HepG2 (cell line): Measurements from ENCODE around the gene PARP15. TPM values are rescaled to one million over a fixed set of nuclear protein-coding genes. Genes with fewer than 3 reads are reported as not detected.

Experiments
- ATAC-seq: fragments of 200-7000 bp; cut with Tn5 transposase; 3 replicates; pipeline ENCODE4 v1.9.1; 2020; ENCODE audit warnings: mild to moderate bottlenecking, moderate library complexity
- BruUV-seq: library from RNA; stranded (reverse); fragments of 400-500 nt; replicated peaks from 2 replicates; lab custom pipeline; 2021; lab: Mats Ljungman, UMichigan
- CTCF ChIA-PET: fragments of 300-600 bp; formaldehyde crosslinking; extraction: SDS; loops from one replicate; lab custom pipeline; 2021; ENCODE audit warnings: low total read pairs, inconsistent platforms, low intra/inter-chr PET ratio; lab: Yijun Ruan, JAX
- POLR2A ChIA-PET: fragments of 350-600 bp; sonication (Branson Sonifier 250); formaldehyde crosslinking; loops from one replicate; lab custom pipeline; 2020; ENCODE audit warnings: antibody characterized with exemption, inconsistent platforms; lab: Yijun Ruan, JAX
- DNase-seq: peaks from one replicate; pipeline ENCODE4 v3.0.0-alpha.2; 2015; ENCODE audit warnings: low spot score
- FAIRE-seq: peaks from 3 replicates; lab custom pipeline; 2011; peaks lifted over from hg19 to GRCh38; lab: Jason Lieb, UNC
- H2AFZ ChIP-seq: one replicate; pipeline ENCODE4 v1.6.1; 2011; ENCODE audit warnings: low read length, inconsistent platforms
- H3K27ac ChIP-seq: fragments of 300-600 bp; 3 replicates; pipeline ENCODE4 v1.8.0; 2011; ENCODE audit warnings: mixed run types, mild to moderate bottlenecking, mixed read lengths, low read length, inconsistent platforms; ENCODE audit not compliant: insufficient read depth; ENCODE audit errors: extremely low read length
- H3K27me3 ChIP-seq, 2 experiments: fragments of 200-600 bp in 1 of 2; 2 replicates in 1 of 2; 3 replicates in 1 of 2; pipeline versions ENCODE4 v1.6.0 to v1.8.0; 2011; ENCODE audit warnings: low read length in 2 of 2, mild to moderate bottlenecking in 2 of 2, moderate library complexity in 2 of 2, inconsistent platforms in 1 of 2; ENCODE audit not compliant: insufficient read depth in 2 of 2, control insufficient read depth in 1 of 2
- H3K36me3 ChIP-seq, 2 experiments: fragments of 200-600 bp in 1 of 2; replicated peaks in 1 of 2; 2 replicates in 1 of 2; 3 replicates in 1 of 2; pipeline versions ENCODE4 v1.5.1 to v1.8.0; 2011; ENCODE audit warnings: low read length in 2 of 2, inconsistent platforms in 1 of 2; ENCODE audit not compliant: insufficient read depth in 2 of 2, control insufficient read depth in 1 of 2
- H3K4me1 ChIP-seq: 2 replicates; pipeline ENCODE4 v1.5.1; 2012; ENCODE audit warnings: low read length, inconsistent platforms; ENCODE audit not compliant: insufficient read depth
- H3K4me2 ChIP-seq: 2 replicates; pipeline ENCODE4 v1.6.0; 2011; ENCODE audit warnings: low read depth, low read length, inconsistent platforms
- H3K4me3 ChIP-seq, 3 experiments: fragments of 200-600 bp in 1 of 3; sonication (generic), shearing (Covaris generic) in 1 of 3; replicated peaks in 1 of 3; 2 replicates each; pipeline ENCODE4 v1.5.1; 2011 to 2016; ENCODE audit warnings: low read length in 3 of 3, inconsistent platforms in 2 of 3, low read depth in 2 of 3, mild to moderate bottlenecking in 2 of 3, control low read depth in 1 of 3, mixed read lengths in 1 of 3; ENCODE audit not compliant: insufficient read depth in 1 of 3
- H3K79me2 ChIP-seq: one replicate; pipeline ENCODE4 v1.6.1; 2011; ENCODE audit warnings: low read length, inconsistent platforms; ENCODE audit not compliant: insufficient read depth
- H3K9ac ChIP-seq: 2 replicates; pipeline ENCODE4 v1.6.0; 2011; ENCODE audit warnings: mild to moderate bottlenecking, low read depth, low read length, inconsistent platforms; ENCODE audit not compliant: insufficient read depth
- H3K9me3 ChIP-seq: 2 replicates; pipeline ENCODE4 v1.5.1; 2012; ENCODE audit warnings: mild to moderate bottlenecking, low read length
- H4K20me1 ChIP-seq: 2 replicates; pipeline ENCODE4 v1.6.0; 2011; ENCODE audit warnings: inconsistent platforms, mild to moderate bottlenecking, low read length, moderate library complexity; ENCODE audit not compliant: insufficient read depth
- ADNP ChIP-seq: sonication (generic); formaldehyde crosslinking; IDR thresholded peaks from 2 replicates; pipeline ENCODE4 v1.4.0; 2020; ENCODE audit warnings: missing genetic modification reagents
- CEBPG ChIP-seq: IDR thresholded peaks from 2 replicates; pipeline ENCODE4 v1.6.1; 2016
- CREM ChIP-seq, 2 experiments: sonication (generic) in 1 of 2; formaldehyde crosslinking in 1 of 2; IDR thresholded peaks; 2 replicates each; pipeline versions ENCODE4 v1.4.0 to v1.6.1; 2016 to 2020; ENCODE audit warnings: antibody characterized with exemption in 1 of 2, mild to moderate bottlenecking in 1 of 2, missing genetic modification reagents in 1 of 2
- HNF1A ChIP-seq, 2 experiments: sonication (generic) in 1 of 2; formaldehyde crosslinking in 1 of 2; IDR thresholded peaks; 2 replicates each; pipeline versions ENCODE4 v1.4.0 to v1.6.1; 2016 to 2020; ENCODE audit warnings: borderline replicate concordance in 1 of 2, low read depth in 1 of 2, mild to moderate bottlenecking in 1 of 2, missing genetic modification reagents in 1 of 2
- HOMEZ ChIP-seq: IDR thresholded peaks from 2 replicates; pipeline ENCODE4 v1.6.1; 2016; ENCODE audit warnings: low read depth
- MBD4 ChIP-seq: IDR thresholded peaks from 2 replicates; pipeline ENCODE4 v1.6.1; 2012; ENCODE audit warnings: low read length, inconsistent platforms, borderline replicate concordance
- NFKB2 ChIP-seq: sonication (generic); formaldehyde crosslinking; IDR thresholded peaks from 2 replicates; pipeline ENCODE4 v1.4.0; 2020; ENCODE audit warnings: missing genetic modification reagents, borderline replicate concordance
- NR2F1 ChIP-seq, 2 experiments: fragments of 450-650 bp in 1 of 2; formaldehyde crosslinking in 1 of 2; IDR thresholded peaks; 2 replicates each; pipeline versions ENCODE4 v1.5.0 to v1.6.1; 2016 to 2020; ENCODE audit warnings: mild to moderate bottlenecking in 1 of 2, missing compliant biosample characterization in 1 of 2, missing genetic modification reagents in 1 of 2, moderate library complexity in 1 of 2
- NR2F6 ChIP-seq, 2 experiments: IDR thresholded peaks; 2 replicates each; pipeline ENCODE4 v1.6.1; 2016; ENCODE audit warnings: antibody characterized with exemption in 1 of 2, mild to moderate bottlenecking in 1 of 2
- PBX3 ChIP-seq: sonication (generic); formaldehyde crosslinking; IDR thresholded peaks from 2 replicates; pipeline ENCODE4 v1.8.1; 2023; ENCODE audit warnings: missing genetic modification reagents, inconsistent platforms, borderline replicate concordance
- RFX3 ChIP-seq: IDR thresholded peaks from 2 replicates; pipeline ENCODE4 v1.6.1; 2016; ENCODE audit warnings: missing biosample characterization, missing genetic modification reagents
- ZBTB1 ChIP-seq: sonication (generic); formaldehyde crosslinking; IDR thresholded peaks from 2 replicates; pipeline ENCODE4 v1.4.0; 2020; ENCODE audit warnings: missing genetic modification reagents, borderline replicate concordance
- ZBTB42 ChIP-seq: sonication (generic); formaldehyde crosslinking; IDR thresholded peaks from 2 replicates; pipeline ENCODE4 v1.5.0; 2020; ENCODE audit warnings: mild to moderate bottlenecking, missing genetic modification reagents
- ZBTB44 ChIP-seq: sonication (generic); formaldehyde crosslinking; IDR thresholded peaks from 2 replicates; pipeline ENCODE4 v1.4.0; 2020; ENCODE audit warnings: missing genetic modification reagents
- ZNF572 ChIP-seq: sonication (generic); formaldehyde crosslinking; IDR thresholded peaks from 2 replicates; pipeline ENCODE4 v1.5.1; 2020; ENCODE audit warnings: mild to moderate bottlenecking, missing genetic modification reagents
- WGBS: methylation state at CpG from one replicate; pipeline ENCODE4 v1.1.6; 2017; ENCODE audit warnings: low lambda C conversion rate; 5-methylcytosine and 5-hydroxymethylcytosine counted together
- in situ Hi-C: cut with HindIII; loops from 2 replicates; pipeline ENCODE4 v1.10.0; 2017; ENCODE audit warnings: low pct_unique_long_range_greater_than_20kb; ENCODE audit not compliant: extremely low pct_ligation_motif_present
- intact Hi-C: fragments of 100-400 bp; cut with micrococcal nuclease; formaldehyde crosslinking; loops from one replicate; pipeline ENCODE4 v1.10.0; 2022; ENCODE audit not compliant: unreplicated experiment
- polyA plus RNA-seq, 8 experiments: library from polyadenylated mRNA; depleted of rRNA in 3 of 8; stranded (reverse) in 7 of 8; unstranded in 1 of 8; fragments of >200 nt; fragmentation: Illumina TruSeq in 4 of 8; extraction: Trizol in 4 of 8; gene quantifications; 2 replicates each; pipeline versions ENCODE4 v1.2.1 to v1.2.3, GENCODE V29; 2011 to 2016; ENCODE audit warnings: low read depth in 4 of 8, missing spikeins in 1 of 8, mixed read lengths in 1 of 8; ENCODE audit not compliant: insufficient read depth in 1 of 8
- total RNA-seq, 5 experiments: library from RNA; depleted of rRNA; stranded (reverse); fragments of >200 nt; fragmentation: Illumina TruSeq; extraction: Trizol; gene quantifications; 2 replicates each; pipeline ENCODE4 v1.2.3, GENCODE V29; 2016; ENCODE audit warnings: low read depth in 1 of 5

Gene PARP15
- total and polyA plus RNA-seq, 2 of the 13 experiments (the other 11 are each of a cell fraction or from before 2014, with no cell fraction given) = 0.02 TPM; not detected in 1

GRCh38 chr3:122606330-122606729, 28.9 kb downstream of the PARP15 start (continued):
- TF ChIP-seq ADNP (CRISPR knock-in tag) = no peak
- no peak for TF ChIP-seq ZBTB44
- TF ChIP-seq PBX3 (CRISPR knock-in tag) = no peak
- no peak for TF ChIP-seq CREM (IDR thresholded peaks at IDR 0.05)
- TF ChIP-seq CREM (CRISPR knock-in tag; IDR thresholded peaks at IDR 0.05) = no peak
- TF ChIP-seq, all 625 proteins: peak for 0

- DNase-seq (no peak), FAIRE-seq (no peak), ATAC-seq (no peak)
- CTCF ChIA-PET = no interaction called here
- no peak overlapping the region for H3K4me2 ChIP-seq
- no peaks in the 10 kb centered on the region for H3K27me3 ChIP-seq
- H3K27ac ChIP-seq = no peak overlapping the region
- no peak overlapping the region for H3K9ac ChIP-seq
- H3K4me3 ChIP-seq = no peak overlapping the region
- POLR2A ChIA-PET = no interaction called here
- 81% methylated on average over 1 of the region's 1 CpG for WGBS
- H3K4me1 ChIP-seq = no peaks in the 10 kb centered on the region
- in situ Hi-C loops = no loop called here
- H3K9me3 ChIP-seq = no peaks in the 10 kb centered on the region
- intact Hi-C loops = no loop called here
- H3K36me3 ChIP-seq = no peaks in the 10 kb centered on the region
- no TSS peak for BruUV-seq
- H4K20me1 ChIP-seq = no peaks in the 10 kb centered on the region
- no peak overlapping the region for H2AFZ ChIP-seq
- no peaks in the 10 kb centered on the region for H3K79me2 ChIP-seq
- TF ChIP-seq NR2F1 (CRISPR knock-in tag; IDR thresholded peaks at IDR 0.05) = no peak
- no peak for TF ChIP-seq ZBTB1 (CRISPR knock-in tag)
- no peak for TF ChIP-seq NFKB2
- no peak for TF ChIP-seq HNF1A (IDR thresholded peaks at IDR 0.05; ENCODE audit: low read depth)
- no peak for TF ChIP-seq HNF1A (CRISPR knock-in tag; IDR thresholded peaks at IDR 0.05; ENCODE audit: borderline replicate concordance)
- no peak for TF ChIP-seq CEBPG
- TF ChIP-seq RFX3 (CRISPR knock-in tag) = no peak
- no peak for TF ChIP-seq MBD4
- TF ChIP-seq ZNF572 = no peak
- no peak for TF ChIP-seq HOMEZ (CRISPR knock-in tag)
- TF ChIP-seq ZBTB42 (CRISPR knock-in tag) = no peak
- TF ChIP-seq NR2F6 (IDR thresholded peaks at IDR 0.05) = no peak
- TF ChIP-seq NR2F6 (CRISPR knock-in tag; IDR thresholded peaks at IDR 0.05) = no peak
Observed at GRCh38 chr3:122608916-122609315, 31.5 kb downstream of the PARP15 start.
